ENCODE measurements around the gene SNED1.

Gene SNED1

GRCh38 chr2:240960309-240960970 is 38.0 kb upstream of the SNED1 start:
- DNase-seq, result peak; percentile 26

- peak; percentile 39 for DNase-seq
Measured at GRCh38 chr2:240960971-240961876, 37.2 kb upstream of the SNED1 start.

- DNase-seq, result no peak
Measured at GRCh38 chr2:240961910-240962299, 36.5 kb upstream of the SNED1 start.

- DNase-seq, result peak; percentile 43
Measured at GRCh38 chr2:240962300-240963064, 35.9 kb upstream of the SNED1 start.

GRCh38 chr2:240963065-240963867 is 35.2 kb upstream of the SNED1 start:
- peak; percentile 39 for DNase-seq

GRCh38 chr2:240963868-240964703 is 34.3 kb upstream of the SNED1 start:
- peak; percentile 46 for DNase-seq

GRCh38 chr2:240964704-240965295 is 33.6 kb upstream of the SNED1 start:
- DNase-seq, result no peak

GRCh38 chr2:240965296-240965904 is 33.0 kb upstream of the SNED1 start:
- no peak for DNase-seq

- DNase-seq, result no peak
Measured at GRCh38 chr2:240965905-240966456, 32.4 kb upstream of the SNED1 start.

GRCh38 chr2:240966457-240966905 is 31.9 kb upstream of the SNED1 start:
- no peak for DNase-seq

- no peak for DNase-seq
Measured at GRCh38 chr2:240966906-240967680, 31.3 kb upstream of the SNED1 start.

- DNase-seq, result no peak
Measured at GRCh38 chr2:240967681-240968621, 30.5 kb upstream of the SNED1 start.

GRCh38 chr2:240968731-240969624 is 29.4 kb upstream of the SNED1 start:
- no peak for DNase-seq

GRCh38 chr2:240970104-240970503 is 28.3 kb upstream of the SNED1 start:
- no peak for DNase-seq

GRCh38 chr2:240970816-240971215 is 27.6 kb upstream of the SNED1 start:
- DNase-seq, result no peak

- no peak for DNase-seq
Measured at GRCh38 chr2:240972201-240972600, 26.2 kb upstream of the SNED1 start.

Measured in activated CD8-positive, alpha-beta memory T cell treated with anti-CD3 and anti-CD28 coated beads, Interleukin-2, amount 50 U/mL, for 48 hours (primary cell).